CD4-positive, alpha-beta T cell (primary cell): ENCODE results near the gene TOP3B. TPM values are rescaled to one million over a fixed set of nuclear protein-coding genes. Genes with fewer than 3 reads are reported as not detected.

Experiments
- ATAC-seq: fragments of 200-7000 bp; cut with Tn5 transposase; one replicate; pipeline ENCODE4 v1.10.0; 2022; ENCODE audit warnings: mild to moderate bottlenecking; ENCODE audit not compliant: poor library complexity
- CTCF ChIA-PET: fragments of 350-600 bp; sonication (Branson Sonifier 250); formaldehyde crosslinking; loops from one replicate; lab custom pipeline; 2021; ENCODE audit warnings: antibody characterized with exemption, inconsistent platforms; lab: Charles Lee
- POLR2A ChIA-PET: fragments of 350-600 bp; sonication (Branson Sonifier 250); formaldehyde crosslinking; loops from one replicate; lab custom pipeline; 2021; ENCODE audit warnings: antibody characterized with exemption, inconsistent platforms; lab: Charles Lee
- DNase-seq, 14 experiments: peaks; one replicate each; pipeline ENCODE4 v3.0.0-alpha.2; 2013 to 2020; ENCODE audit warnings: mixed read lengths in 2 of 14
- H3K27ac ChIP-seq, 2 donors: one replicate each; pipeline versions ENCODE4 v1.5.1 to v1.7.0; 2013; ENCODE audit warnings: low read length in 2 of 2, low read depth in 1 of 2, mild to moderate bottlenecking in 1 of 2
- H3K27me3 ChIP-seq, 2 experiments: 1 replicate in 1 of 2; 2 replicates in 1 of 2; pipeline versions ENCODE4 v1.6.1 to v1.7.0; 2013; ENCODE audit warnings: low read length in 2 of 2, control low read depth in 1 of 2, mild to moderate bottlenecking in 1 of 2, moderate library complexity in 1 of 2; ENCODE audit not compliant: insufficient read depth in 2 of 2, control insufficient read depth in 1 of 2
- H3K36me3 ChIP-seq: one replicate; pipeline ENCODE4 v1.6.1; 2013; ENCODE audit warnings: low read length, control low read depth; ENCODE audit not compliant: insufficient read depth
- H3K4me1 ChIP-seq: one replicate; pipeline ENCODE4 v1.6.1; 2013; ENCODE audit warnings: low read length, control low read depth; ENCODE audit not compliant: insufficient read depth
- H3K4me3 ChIP-seq: one replicate; pipeline ENCODE4 v1.5.1; 2013; ENCODE audit warnings: mild to moderate bottlenecking, low read length, moderate library complexity
- H3K9me3 ChIP-seq, 2 experiments: 1 replicate in 1 of 2; 2 replicates in 1 of 2; pipeline versions ENCODE4 v1.6.1 to v1.7.0; 2013; ENCODE audit warnings: low read length in 2 of 2, mild to moderate bottlenecking in 2 of 2, control low read depth in 1 of 2, moderate library complexity in 1 of 2; ENCODE audit not compliant: control insufficient read depth in 1 of 2, insufficient read depth in 1 of 2
- H3K27ac Mint-ChIP-seq: one replicate; pipeline ENCODE4 v1.8.0; 2020; ENCODE audit warnings: mixed read lengths
- H3K27me3 Mint-ChIP-seq: one replicate; pipeline ENCODE4 v1.8.0; 2021; ENCODE audit warnings: mixed read lengths
- H3K36me3 Mint-ChIP-seq: one replicate; pipeline ENCODE4 v1.8.0; 2021; ENCODE audit warnings: low read depth, mixed read lengths
- H3K4me1 Mint-ChIP-seq: one replicate; pipeline ENCODE4 v1.8.0; 2021; ENCODE audit warnings: low read depth, mixed read lengths
- H3K4me3 Mint-ChIP-seq: one replicate; pipeline ENCODE4 v1.8.0; 2020; ENCODE audit warnings: mild to moderate bottlenecking, mixed read lengths
- H3K9me3 Mint-ChIP-seq: one replicate; pipeline ENCODE4 v1.8.0; 2020; ENCODE audit warnings: mixed read lengths
- CTCF ChIP-seq: fragments of 200-600 bp; IDR thresholded peaks from one replicate; pipeline ENCODE4 v1.8.0; 2022; ENCODE audit warnings: antibody characterized with exemption, mild to moderate bottlenecking
- intact Hi-C, 2 experiments: fragments of 100-400 bp; cut with DNase I in 1 of 2; cut with micrococcal nuclease in 1 of 2; formaldehyde crosslinking; loops; one replicate each; pipeline versions ENCODE4 v1.15.1 to v1.9.0; 2023 to 2025; cut with DNase I, micrococcal nuclease
- total RNA-seq, 174 experiments: library from RNA in 2 of 174; stranded (reverse) in 2 of 174; gene quantifications; one replicate each; pipeline ENCODE4 v1.2.3 and lab custom pipeline; 2021 to 2026

TOP3B gene
- total RNA-seq, 2 experiments from 2014 or later: 60.2 to 62.8 TPM

DNA sequence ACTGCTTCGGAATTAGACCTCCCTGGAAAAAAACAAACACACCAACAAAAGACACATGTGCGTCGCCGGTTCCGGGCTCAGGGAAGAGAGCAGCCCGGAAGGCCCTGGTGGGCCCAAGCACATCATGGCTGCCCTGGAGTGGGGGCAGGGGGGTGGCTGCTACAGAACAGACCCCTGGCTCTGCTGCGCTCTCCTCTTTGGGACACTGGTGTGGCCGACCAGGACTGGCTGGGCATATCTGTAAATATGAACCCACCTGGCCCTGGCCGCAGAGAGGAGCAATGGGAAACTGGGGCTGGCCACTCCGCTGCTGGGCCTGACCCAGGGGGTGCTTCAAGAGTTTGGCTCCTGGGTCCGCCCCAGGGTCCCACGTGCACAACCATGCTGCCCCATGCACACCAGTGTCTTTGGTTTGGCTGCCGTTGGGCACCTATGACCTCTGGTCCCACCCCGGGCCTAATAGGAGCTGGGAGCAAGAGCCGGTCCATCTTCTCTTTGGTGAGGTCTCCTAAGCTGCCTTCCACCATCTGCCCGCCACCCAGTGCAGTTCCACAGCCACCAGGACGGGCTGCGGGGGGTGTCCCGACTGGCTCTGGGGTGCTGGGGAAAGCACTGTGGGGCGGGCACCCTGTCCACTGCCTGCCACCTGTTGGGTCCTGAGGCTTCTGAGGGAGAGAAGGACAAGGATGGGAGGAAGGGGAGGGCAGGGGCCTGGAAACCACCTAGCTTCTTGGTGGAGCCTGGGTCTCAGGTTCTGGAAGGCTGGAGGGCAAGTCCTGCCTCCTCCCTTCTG, 60.0 kb downstream of the TOP3B start:
- Histone ChIP-seq H3K9me3 (no peaks in the 10 kb centered on the region), H3K4me1 (no peaks in the 10 kb centered on the region), H3K36me3 (peaks cover 5% of the 10 kb centered on the region), H3K4me3 (no peak overlapping the region), H3K27ac (no peak overlapping the region), H3K27me3 (no peaks in the 10 kb centered on the region)
- H3K9me3 Mint-ChIP-seq: no peaks in the 10 kb centered on the region
- no peak overlapping the region for H3K27ac Mint-ChIP-seq
- ChIA-PET CTCF (no interaction called here), POLR2A (no interaction called here)
- intact Hi-C loops: no loop called here
- no peaks in the 10 kb centered on the region for H3K27me3 Mint-ChIP-seq
- TF ChIP-seq CTCF: no peak
- no peak overlapping the region for H3K4me3 Mint-ChIP-seq
- peaks cover 8% of the 10 kb centered on the region for H3K36me3 Mint-ChIP-seq
- no peak for DNase-seq
- no peak for ATAC-seq
- no peaks in the 10 kb centered on the region for H3K4me1 Mint-ChIP-seq

GRCh38 chr22:21921729-21922128, 60.9 kb downstream of the TOP3B start:
- POLR2A ChIA-PET: no interaction called here
- intact Hi-C loops: no loop called here
- Mint-ChIP-seq H3K4me3 (no peak overlapping the region), H3K9me3 (no peaks in the 10 kb centered on the region), H3K27ac (no peak overlapping the region), H3K27me3 (no peaks in the 10 kb centered on the region), H3K36me3 (peaks cover 6% of the 10 kb centered on the region), H3K4me1 (no peaks in the 10 kb centered on the region)
- DNase-seq (no peak), ATAC-seq (no peak)
- CTCF ChIA-PET: no interaction called here
- Histone ChIP-seq H3K4me1 (no peaks in the 10 kb centered on the region), H3K9me3 (no peaks in the 10 kb centered on the region), H3K27me3 (no peaks in the 10 kb centered on the region), H3K36me3 (peaks cover 5% of the 10 kb centered on the region), H3K27ac (no peak overlapping the region), H3K4me3 (no peak overlapping the region)
- TF ChIP-seq CTCF: no peak

DNA sequence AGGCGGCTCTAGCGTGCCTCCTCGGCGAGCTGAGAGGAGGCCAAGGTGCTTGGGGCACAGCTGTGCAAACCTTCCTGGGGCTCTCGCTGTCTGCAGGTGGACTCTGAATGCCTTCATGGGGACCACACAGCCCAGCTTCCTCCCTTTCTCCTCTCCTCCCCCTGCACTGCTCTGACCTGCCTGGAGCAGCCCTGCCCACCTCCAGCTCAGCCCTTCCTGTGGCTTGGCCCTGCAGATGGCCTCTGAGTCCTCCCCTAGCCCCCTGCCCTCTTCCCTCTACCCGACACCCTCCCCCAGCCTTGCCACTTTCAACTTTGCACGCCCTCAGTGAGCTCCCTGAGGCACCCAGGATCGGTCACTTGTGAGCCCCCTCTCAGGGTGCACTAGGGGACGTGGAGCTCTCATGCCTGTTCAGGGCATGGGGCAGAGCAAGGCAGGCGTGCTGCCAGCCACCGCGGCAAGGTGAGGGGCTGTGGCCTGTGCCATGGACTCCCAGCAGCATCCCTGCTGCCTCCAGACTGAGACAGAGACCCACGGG, 61.3 kb downstream of the TOP3B start:
- Mint-ChIP-seq H3K4me3 (no peak overlapping the region), H3K9me3 (no peaks in the 10 kb centered on the region), H3K27ac (no peak overlapping the region), H3K4me1 (no peaks in the 10 kb centered on the region), H3K36me3 (peaks cover under 1% of the 10 kb centered on the region), H3K27me3 (no peaks in the 10 kb centered on the region)
- Histone ChIP-seq H3K36me3 (peaks cover 2% of the 10 kb centered on the region), H3K4me3 (no peak overlapping the region), H3K27me3 (no peaks in the 10 kb centered on the region), H3K4me1 (no peaks in the 10 kb centered on the region), H3K9me3 (no peaks in the 10 kb centered on the region), H3K27ac (no peak overlapping the region)
- ChIA-PET POLR2A (no interaction called here), CTCF (no interaction called here)
- intact Hi-C loops: no loop called here
- DNase-seq (no peak), ATAC-seq (no peak)
- TF ChIP-seq CTCF: no peak
